NCI-H1436 treated with DMSO at 0.1 percent for 48 hours (cell line): ENCODE measurements around the gene SEC61A2.
"Not testable (repeated sequence)": the region's sequence is repeated elsewhere in the genome, so short reads cannot be mapped to it uniquely, and the experiment has no call there.

ENCODE experiments used
- DNase-seq: peaks from one replicate; lab custom pipeline; 2025; lab: John Stamatoyannopoulos, UW

The SEC61A2 gene

DNA sequence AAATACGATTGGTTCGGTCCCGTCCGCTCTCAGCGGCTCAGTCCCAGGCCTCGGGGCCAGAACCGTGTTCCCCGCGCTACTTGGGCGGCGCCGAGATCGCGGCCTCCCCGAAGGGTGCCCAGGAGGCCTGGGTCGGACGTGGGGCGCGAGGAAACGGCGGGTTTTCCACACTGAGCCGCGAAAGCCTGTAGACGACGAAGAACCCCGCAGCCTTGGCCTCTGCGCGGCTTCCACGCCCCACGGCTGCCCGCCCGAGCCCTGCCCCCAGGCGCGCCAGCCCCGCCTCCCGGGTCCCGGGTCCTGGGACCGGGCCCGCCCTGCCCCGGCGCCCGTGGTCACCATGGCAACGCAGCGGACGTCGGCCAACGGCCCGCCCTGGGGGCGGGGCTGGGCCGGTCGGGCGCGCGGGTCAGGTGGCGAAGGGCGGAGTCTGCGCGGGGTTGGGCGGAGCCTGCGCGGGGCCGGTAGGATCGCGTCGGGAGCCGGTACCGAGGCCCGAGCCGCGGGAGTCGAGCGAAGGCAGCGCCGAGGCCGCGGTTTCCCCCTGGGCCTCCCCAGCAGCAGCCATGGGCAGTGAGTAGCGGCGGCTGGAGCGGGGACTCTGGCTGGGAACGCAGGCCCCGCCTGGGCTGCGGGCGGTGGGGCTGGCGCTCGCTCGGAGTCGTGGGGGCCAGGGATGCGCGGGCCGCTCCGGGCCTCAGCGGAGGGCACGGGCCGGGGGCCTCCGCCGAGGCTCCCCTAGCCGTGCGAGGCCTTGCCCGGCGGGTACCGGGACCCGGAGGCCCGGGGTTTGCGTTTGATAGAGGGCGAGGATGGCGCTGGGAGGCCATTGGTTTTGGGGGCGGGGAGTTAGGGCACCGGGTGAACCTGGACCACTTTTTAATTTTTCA, at the start of gene SEC61A2:
TSS of gene SEC61A2 (plus strand) at position 456 of the 890 bp plus-strand sequence. CDS start at position 567, 111 bp downstream.
- DNase-seq: peak; percentile 45

DNA sequence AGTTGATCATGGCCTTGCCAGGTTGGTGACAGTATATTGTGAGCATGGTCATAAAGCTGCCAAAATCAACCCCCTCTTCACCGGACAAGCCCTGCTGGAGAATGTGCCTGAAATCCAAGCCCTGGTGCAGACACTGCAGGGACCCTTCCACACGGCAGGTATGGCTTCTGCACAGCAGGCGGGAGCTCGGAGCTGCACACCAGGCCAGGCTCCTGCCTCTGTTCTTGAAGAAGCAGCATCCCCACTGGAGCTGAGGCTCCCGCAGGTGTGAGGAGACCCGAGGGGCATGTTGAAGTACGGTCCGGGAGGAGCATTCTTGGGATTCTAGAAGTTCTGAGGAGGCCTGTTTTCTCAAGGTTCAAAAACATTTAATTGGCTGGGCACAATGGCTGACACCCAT, 48.0 kb upstream of the SEC61A2 start:
- no peak for DNase-seq

DNA sequence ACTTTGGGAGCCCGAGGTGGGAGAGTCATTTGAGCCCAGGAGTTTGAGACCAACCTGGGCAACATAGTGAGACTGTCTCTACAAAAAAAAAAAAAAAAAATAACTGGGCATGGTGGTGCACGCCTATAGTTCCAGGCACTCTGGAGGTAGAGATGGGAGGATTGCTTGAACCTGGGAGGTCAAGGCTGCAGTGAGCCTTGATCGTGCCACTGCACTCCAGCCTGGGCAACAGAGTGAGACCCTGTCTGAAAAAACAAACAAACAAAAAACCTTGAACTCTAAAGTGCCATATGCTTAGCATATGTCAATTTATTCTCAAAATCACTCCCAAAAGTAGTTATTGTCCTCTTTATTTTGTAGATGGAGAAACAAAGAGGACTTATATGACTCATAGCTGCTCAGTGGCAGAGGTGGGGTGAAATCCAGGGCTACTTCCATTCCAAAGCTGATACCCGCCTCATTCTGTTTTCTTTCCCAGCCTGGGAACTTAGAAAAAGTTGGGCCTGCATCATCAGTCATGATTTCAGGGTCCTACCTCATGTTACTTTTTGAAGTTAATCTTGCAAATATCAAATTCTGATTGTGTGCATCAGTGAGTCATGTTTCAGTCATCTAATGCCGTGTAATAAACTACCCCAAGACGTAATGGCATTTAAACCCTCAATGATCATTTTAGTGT, 47.5 kb upstream of the SEC61A2 start:
- DNase-seq: no peak

DNA sequence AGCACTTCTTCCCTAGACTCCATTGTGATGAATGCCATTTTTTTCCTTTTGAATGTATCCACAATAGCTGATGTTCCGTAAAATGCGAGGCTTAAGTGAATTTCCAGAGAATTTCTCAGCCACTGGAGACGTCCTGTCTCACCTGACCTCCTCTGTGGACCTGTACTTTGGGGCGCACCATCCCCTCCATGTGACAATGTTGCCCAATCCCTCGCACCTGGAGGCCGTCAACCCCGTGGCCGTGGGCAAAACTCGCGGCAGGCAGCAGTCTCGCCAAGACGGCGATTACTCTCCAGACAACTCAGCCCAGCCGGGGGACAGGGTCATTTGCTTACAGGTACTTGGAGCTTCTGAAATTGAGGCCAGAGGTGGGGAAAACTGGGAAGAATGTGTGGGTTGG, 40.6 kb upstream of the SEC61A2 start:
- no peak for DNase-seq

DNA sequence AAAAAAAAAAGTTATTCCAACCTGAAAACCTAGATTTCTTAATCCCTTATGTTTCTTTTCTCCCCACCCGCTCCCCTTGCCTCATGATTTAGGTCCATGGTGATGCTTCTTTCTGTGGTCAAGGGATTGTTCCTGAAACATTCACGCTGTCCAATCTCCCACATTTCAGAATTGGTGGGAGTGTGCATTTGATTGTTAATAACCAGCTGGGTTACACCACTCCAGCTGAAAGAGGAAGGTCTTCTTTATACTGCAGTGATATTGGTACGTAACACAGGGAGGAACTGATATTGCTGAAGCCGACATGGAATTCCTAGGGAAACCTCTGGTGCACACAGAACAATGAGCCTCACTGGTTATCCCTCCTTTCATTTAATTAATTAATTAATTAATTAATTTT, 38.1 kb upstream of the SEC61A2 start:
- no peak for DNase-seq

DNA sequence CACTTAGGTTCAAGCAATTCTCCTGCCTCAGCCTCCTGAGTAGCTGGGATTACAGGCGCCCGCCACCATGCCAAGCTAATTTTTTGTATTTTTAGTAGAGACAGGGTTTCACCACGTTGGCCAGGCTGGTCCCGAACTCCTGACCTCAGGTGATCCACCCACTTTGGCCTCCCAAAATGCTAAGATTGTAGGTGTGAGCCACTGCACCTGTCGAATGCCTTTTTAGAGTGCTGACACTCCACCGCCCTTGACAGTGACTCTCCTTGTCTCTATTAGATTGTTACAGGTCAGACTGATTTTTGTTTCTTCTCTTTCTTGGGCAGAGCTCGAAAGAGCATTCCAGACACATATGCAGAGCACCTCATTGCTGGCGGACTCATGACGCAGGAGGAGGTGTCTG, 32.1 kb upstream of the SEC61A2 start:
- not testable (repeated sequence) for DNase-seq

DNA sequence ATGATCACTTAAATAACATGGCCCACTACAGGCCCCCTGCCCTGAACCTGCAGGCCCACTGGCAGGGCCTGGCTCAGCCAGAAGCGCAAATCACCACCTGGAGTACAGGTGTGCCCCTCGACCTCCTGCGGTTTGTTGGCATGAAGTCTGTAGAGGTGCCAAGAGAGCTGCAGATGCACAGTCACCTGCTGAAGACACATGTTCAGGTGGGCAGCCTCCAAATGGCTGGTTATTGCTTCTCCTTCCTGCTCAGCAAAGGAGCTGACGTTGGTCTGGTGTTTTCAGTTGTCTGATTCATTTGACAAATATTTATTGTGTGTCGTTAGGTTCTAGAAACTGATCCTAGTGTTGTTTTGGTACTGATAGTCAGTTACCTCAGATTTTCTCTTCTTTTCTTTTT, 31.7 kb upstream of the SEC61A2 start:
- DNase-seq: no peak

DNA sequence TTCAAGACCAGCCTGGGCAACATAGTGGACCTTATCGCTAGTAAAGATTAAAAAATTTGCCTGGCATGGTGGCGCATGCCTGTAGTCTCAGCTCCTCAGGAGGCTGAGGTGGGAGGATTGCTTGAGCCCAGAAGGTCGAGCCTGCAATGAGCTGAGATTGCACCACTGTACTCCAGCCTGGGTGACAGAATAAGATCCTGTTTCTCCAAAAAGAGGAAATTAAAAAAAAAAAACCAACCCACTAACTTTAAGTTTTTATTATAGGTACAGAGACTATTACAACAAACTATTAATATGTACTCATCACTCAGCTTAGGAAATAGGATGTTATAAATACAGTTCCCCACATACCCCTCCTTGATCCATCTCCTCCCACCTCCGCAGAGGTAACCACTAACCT, 30.5 kb upstream of the SEC61A2 start:
- no peak for DNase-seq

DNA sequence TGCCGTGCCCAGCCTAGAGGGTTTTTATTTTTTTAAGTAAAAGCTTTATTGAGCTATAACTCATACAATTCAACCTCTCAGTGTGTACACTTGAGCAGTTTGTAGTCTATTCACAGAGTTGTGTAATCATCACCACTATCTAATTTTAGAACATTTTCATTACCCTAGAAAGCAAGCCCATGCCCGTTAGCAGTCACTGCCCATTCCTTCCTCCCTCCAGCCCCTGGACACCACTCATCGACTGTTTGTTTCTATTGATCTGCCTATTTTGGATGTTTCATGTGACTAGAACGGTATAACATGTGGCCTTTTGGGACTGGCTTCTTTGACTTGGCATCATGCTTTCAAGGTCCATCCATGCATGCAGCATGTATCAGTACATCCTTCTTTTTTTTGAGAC, 25.7 kb upstream of the SEC61A2 start:
- DNase-seq: no peak

DNA sequence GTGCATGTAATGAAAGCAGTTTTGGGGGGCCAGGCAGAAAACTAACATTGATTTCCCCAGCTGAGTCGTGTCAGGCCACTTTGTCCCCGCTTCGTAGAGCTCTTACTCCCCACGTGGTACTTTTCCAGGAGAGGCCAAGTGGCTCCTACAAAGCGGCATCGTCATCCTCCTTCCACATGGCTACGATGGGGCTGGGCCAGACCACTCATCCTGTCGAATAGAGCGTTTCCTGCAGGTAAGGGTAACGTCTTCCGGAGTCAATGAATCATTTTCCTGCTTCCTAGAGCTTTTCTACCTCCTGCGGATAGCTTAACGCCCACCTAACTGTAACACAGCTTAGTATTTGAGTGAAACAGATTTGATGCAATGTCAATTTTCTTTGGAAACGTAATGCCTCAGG, 21.7 kb upstream of the SEC61A2 start:
- no peak for DNase-seq

DNA sequence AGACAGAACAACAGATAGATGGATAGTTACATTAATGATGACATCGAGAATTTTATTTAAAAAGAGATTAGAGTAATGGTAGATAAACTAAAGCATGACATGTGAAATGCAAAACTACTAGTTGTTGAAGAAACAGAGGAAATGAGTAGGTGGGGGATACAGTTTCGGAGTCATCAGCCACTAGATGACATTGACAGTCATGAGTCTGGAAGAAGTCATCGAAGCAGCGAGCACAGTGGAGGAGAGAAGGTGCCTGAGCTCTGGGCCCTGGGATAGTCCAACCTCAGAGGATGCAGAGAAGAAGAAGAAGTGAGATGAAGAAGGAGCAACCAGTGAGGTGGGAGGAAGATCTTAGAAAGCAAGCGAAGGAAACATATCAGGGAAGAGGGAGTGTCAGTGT, 20.2 kb upstream of the SEC61A2 start:
- DNase-seq: no peak

DNA sequence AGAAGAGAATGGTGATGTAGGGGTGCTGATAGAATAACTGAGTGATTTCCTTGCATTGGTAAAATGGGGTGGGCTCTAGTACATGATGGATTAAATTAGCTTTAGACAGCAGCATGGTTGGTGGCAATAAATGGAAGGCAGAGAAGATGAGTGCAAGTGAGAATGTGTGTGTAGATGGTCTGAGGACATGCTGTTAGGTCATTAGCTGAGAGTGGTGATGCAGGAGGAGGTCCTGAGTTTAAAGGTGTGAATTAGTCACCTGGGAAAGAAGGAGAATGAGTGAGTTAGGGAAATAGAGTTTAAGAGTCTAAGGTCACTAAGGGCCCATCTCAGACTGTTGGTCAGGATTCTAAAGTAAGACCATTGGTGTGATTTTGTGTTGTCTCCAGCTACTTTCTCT, 17.9 kb upstream of the SEC61A2 start:
- no peak for DNase-seq

DNA sequence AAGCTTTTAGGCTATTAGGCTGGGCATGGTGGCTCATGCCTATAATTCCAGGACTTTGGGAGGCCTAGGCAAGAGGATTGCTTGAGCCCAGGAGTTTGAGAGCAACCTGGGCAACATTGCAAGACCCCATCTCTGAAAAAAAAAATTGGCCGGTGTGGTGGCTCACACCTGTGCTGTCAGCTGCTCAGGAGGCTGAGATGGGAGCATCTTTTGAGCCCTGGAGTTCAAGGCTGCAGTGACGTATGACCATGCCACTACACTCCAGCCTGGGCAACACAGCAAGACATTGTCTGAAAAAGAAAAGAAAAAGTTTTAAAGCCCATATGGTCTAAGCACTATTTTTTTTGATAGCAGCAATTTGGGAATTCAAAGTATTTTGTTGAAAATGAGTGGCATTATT, 15.8 kb upstream of the SEC61A2 start:
- DNase-seq: no peak

DNA sequence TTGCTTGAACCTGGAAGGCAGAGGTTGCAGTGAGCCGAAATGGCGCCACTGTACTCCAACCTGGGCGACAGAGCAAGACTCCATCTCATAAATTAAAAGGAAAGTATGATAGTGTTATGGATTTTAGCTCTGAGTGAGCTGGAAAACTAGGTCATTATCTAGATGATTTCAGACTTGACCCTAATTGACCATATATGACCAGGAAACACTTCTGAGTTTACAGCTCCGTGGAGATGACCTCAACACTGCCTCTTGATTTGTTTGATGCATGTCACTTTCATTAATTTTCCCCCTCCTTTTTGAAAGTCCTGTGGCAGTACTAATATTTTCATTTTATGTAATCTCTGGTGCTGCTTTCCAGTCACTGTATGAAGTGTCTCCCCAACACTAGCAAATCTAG, 7.8 kb upstream of the SEC61A2 start:
- DNase-seq: no peak

DNA sequence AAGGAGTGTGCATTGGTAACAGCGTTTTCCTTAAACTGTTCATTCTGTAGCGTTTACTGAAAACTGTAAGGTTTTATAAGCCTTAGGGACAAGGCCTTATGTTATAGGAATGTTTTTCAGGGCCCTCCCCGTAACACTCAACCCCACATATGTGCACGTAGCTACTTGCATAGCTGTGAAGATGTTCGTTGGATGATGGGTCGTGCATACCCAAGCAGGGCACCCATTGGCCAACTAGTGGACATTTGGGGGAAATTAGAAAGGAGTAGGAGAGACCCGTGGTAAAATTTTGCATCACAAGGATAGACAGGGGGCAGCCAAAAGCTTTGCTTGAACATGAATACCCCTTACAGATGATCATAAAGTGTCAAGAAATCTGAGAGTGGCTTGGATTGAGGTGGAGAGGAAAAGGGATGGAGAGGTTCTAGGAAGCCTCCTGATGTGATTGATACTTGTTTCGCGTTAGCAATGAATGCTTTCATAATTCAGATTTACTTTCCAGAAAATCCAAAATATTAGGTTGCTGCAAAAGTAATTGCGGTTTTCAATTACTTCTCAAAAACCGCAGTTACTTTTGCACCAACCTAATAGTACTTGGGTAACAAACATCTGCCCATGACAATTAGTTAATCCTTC, 878 bp downstream of the SEC61A2 start:
- DNase-seq: no peak

DNA sequence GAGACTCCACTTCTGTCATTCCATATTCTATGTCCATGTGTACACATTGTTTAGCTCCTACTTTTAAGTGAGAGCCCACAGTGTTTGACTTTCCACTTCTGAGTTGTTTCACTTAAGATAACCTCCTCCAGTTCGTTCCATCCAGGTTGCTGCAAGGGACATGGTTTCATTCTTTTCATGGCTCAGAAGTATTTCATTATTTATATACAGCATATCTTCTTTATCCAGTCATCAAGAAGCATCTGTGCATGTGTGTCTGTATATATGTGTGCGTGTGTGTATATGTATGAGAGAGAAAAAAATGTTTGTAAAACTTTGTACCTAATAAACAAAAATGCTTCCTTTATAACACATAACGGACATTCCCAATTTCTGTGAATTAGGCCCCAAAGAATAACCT, 6.2 kb downstream of the SEC61A2 start:
- DNase-seq: no peak

DNA sequence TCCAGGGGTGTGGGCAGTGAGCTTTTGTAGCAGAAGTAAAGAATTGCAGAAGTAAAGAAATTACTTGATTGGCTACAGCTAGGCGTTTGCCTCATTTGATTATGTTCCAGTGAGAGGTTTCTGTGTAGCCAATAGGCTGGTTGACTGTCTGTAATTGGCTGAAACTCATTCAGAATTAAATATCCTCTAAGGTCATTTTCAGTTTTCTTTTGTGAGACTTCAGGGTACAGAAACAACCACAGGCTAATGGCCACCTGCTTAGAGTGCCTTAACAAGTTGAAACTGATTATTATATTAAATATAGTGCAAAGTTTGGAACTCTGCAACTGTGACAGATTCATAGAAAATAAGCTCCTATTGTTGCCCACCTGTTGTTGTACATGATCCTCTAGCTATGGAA, 10.6 kb downstream of the SEC61A2 start:
- DNase-seq: no peak

DNA sequence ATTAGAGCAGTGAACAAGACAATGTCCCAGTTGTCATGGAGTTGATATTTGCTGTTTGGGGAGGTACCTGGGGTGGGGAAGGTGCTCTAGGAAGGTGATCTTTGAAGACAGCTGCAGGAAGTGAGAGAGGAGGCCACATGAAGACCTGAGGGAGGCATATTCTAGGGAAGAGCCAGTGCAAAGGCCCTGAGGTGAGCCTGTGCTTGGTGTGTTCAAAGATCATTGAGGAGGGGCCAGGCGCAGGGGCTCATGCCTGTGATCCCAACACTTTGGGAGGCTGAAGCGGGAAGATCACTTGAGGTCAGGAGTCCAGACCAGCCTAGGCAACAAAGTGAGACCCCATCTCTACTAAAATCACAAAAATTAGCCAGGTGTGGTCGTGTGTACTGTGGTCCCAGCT, 15.1 kb downstream of the SEC61A2 start:
- no peak for DNase-seq

DNA sequence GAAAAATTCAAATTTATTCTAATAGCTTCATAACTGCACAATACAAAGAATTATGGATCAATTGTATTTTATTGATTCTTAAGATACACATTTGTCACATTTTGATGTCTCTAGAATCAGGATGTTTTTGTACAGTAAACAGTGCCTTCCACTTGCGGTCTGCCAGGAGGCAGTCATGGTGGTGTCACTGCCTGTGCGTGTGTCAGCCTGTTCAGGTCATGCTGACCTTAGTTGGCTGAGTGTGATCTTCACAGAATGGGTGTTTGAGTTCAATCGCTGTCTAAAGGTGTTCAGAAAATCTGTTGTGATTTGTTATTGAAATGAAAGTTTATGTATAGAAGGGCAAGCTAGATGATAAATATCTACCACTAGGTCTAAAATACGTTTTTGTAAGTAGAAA, 20.7 kb downstream of the SEC61A2 start:
- DNase-seq: no peak

DNA sequence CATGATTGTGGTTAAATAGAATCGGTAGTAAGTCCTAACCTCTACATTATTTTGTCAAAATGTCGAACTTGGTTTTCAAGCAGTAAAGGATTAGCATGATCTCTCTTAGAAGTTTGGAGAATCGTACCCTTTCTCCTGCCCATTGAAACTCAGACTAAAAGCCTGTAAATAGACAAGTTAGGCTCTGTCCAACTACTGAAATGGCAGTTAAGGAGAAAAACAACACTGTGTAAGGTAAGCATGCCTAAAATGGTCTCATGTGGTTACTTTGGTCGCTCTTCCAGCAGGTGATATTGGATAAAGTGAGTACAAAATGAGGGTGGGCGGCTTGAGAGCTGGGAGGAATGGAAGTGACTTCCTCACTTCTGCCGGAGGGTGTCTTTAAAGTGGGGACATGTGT, 25.0 kb downstream of the SEC61A2 start:
- DNase-seq: no peak

DNA sequence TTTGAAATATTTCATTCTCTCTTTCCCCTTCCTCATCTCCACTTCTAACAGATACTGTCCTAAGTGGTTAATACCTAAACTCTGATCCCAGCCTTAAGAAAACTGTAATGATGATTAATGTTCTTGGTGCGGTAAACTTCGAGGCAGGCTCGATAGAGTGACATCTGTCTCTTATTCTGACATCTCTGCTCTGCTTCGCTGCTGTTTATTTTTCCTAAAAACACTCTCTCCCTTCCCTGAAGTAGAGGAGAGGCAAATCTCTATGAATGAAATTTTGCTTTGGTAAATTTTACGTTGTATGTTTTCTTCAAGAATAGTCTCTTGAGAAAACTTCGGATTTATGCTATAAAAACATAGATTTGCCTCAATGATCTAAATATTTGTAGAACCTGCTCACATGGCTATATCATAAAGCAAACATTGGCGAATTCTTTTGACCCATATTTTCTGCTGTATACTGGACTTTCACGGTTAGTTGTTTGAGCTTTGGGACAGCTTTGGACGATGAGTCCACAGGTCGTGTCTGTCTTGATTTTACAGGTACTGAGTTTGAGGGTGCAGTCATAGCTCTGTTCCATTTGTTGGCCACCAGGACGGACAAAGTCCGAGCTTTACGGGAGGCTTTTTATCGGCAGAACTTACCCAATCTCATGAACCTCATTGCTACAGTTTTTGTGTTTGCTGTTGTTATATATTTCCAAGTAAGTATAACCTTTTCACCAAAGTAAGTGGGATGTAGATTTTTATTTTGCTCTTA, 27.1 kb downstream of the SEC61A2 start:
- DNase-seq: no peak

DNA sequence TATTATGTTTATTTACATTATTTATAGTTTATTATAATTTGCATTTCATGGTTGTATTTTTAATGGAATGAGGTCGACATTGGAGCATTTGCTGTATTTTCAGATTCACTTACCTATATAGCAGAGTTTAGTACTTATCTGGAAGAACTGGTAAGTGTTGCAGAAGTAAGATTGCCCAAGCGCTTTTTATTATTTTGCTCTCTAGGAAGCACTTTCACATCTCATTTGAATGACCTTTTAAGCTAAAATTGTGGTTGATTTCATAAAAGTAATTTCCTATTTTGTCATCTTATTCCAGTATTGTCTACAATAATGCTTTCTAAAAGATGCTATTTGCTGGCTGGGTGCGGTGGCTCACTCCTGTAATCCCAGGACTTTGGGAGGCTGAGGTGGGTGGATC, 28.6 kb downstream of the SEC61A2 start:
- DNase-seq: no peak
